ENCODE data around the gene SLC6A6. TPM values are rescaled to one million over a fixed set of nuclear protein-coding genes. Genes with fewer than 3 reads are reported as not detected.

SLC6A6 gene
- total and polyA plus RNA-seq, 12 donors, result 10.6 to 197 (median 85.6) TPM

GRCh38 chr3:14451844-14452739 is 49.7 kb downstream of the SLC6A6 start:
- H3K27me3 ChIP-seq, result no peaks in the 10 kb centered on the region
- peak overlapping the region in 1 of 4 donors; percentile 9 for H3K4me3 ChIP-seq
- intact Hi-C loops (cut with DNase I), result loop anchor here in 1 of 2 donors (5.0 kb wide), 1 partner anchor 45 kb away; no protein-coding TSS in a partner anchor
- peak in 1 of 2 donors; percentile 63 for TF ChIP-seq POLR2A (IDR thresholded peaks at IDR 0.05)
- no peak for TF ChIP-seq CTCF (IDR thresholded peaks at IDR 0.05)
- peaks cover 0 to 33% of the 10 kb centered on the region in 2 donors for H3K36me3 ChIP-seq (replicated peaks in 1 of 2)
- WGBS, 4 donors, result 36 to 68% (median 43%) methylated on average over 7 to 17 of the region's 17 CpGs
- no peaks in the 10 kb centered on the region for H3K9me3 ChIP-seq (replicated peaks in 1 of 3)
- peak; percentile 74 to 95 (median 92) for DNase-seq
- peak overlapping the region; percentile 82 to 97 (median 90) for H3K27ac ChIP-seq
- peaks cover 39 to 42% of the 10 kb centered on the region in 2 donors for H3K4me1 ChIP-seq (replicated peaks in 1 of 2)

- intact Hi-C loops (cut with DNase I), result loop anchor here in 1 of 2 donors (5.0 kb wide), 1 partner anchor 46 kb away; no protein-coding TSS in a partner anchor
- DNase-seq, result peak; percentile 74 to 94 (median 92)
- Histone ChIP-seq H3K36me3 (replicated peaks in 1 of 2) (peaks cover 0 to 24% of the 10 kb centered on the region in 2 donors), H3K9me3 (replicated peaks in 1 of 3) (no peaks in the 10 kb centered on the region), H3K4me3 (peak overlapping the region in 1 of 4 donors; percentile 9), H3K27me3 (no peaks in the 10 kb centered on the region), H3K4me1 (replicated peaks in 1 of 2) (peaks cover 39 to 42% of the 10 kb centered on the region in 2 donors), H3K27ac (peak overlapping the region; percentile 82 to 97 (median 90))
- TF ChIP-seq POLR2A (IDR thresholded peaks at IDR 0.05), result peak in 1 of 2 donors; percentile 78
- TF ChIP-seq CTCF (IDR thresholded peaks at IDR 0.05), result peak in 5 of 6 experiments; percentile 23 to 48 (median 36)
- WGBS, 4 donors, result 13 to 29% (median 26%) methylated on average over 19 to 25 of the region's 25 CpGs
These were observed 50.6 kb downstream of the SLC6A6 start for GRCh38 chr3:14452740-14453710.

- Histone ChIP-seq H3K9me3 (replicated peaks in 1 of 3) (no peaks in the 10 kb centered on the region), H3K4me3 (no peak overlapping the region), H3K27me3 (no peaks in the 10 kb centered on the region), H3K4me1 (replicated peaks in 1 of 2) (peaks cover 32 to 39% of the 10 kb centered on the region in 2 donors), H3K27ac (peak overlapping the region in 4 of 5 donors; percentile 19 to 97 (median 92)), H3K36me3 (replicated peaks in 1 of 2) (peaks cover 0 to 14% of the 10 kb centered on the region in 2 donors)
- whole genome bisulfite sequencing, 4 donors, result 61 to 71% (median 66%) methylated on average over 18 to 23 of the region's 23 CpGs
- intact Hi-C loops (cut with DNase I), result loop anchor here in 1 of 2 donors (5.0 kb wide), 1 partner anchor 47 kb away; no protein-coding TSS in a partner anchor
- TF ChIP-seq CTCF (IDR thresholded peaks at IDR 0.05) (no peak), POLR2A (IDR thresholded peaks at IDR 0.05) (peak in 1 of 2 donors; percentile 39)
- peak in 3 of 7 donors; percentile 49 to 73 (median 66) for DNase-seq
These were observed 51.7 kb downstream of the SLC6A6 start for GRCh38 chr3:14453876-14454638.
